HG02798 (cell line): ENCODE measurements around the gene TMTC2.
"Not testable (repeated sequence)": the region's sequence is repeated elsewhere in the genome, so short reads cannot be mapped to it uniquely, and the experiment has no call there.

Experiments
- ATAC-seq: cut with Tn5 transposase; IDR thresholded peaks from one replicate; pipeline ENCODE4 v1.9.1; 2021; ENCODE audit warnings: mild to moderate bottlenecking; ENCODE audit not compliant: unreplicated experiment, poor library complexity

The TMTC2 gene

DNA sequence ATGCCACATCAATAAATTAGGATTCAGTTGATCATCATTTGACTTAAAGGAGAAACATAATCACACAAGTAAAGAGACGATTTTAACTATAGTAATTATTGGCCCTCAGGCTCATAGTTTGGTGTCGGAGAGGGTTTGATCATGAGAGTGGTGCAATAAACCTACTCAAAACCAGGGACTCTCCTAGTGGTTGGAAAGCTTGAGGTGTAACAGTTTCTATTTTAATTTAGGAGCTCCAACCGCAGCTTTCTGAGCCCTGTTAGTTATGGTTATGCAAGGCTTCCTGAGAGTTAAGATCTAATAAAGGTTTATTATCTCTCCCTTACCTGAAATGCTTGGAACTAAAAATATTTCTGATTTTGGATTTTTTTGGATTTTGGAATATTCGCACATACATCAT, 36.4 kb downstream of the TMTC2 start:
- peak; percentile 84 for ATAC-seq

DNA sequence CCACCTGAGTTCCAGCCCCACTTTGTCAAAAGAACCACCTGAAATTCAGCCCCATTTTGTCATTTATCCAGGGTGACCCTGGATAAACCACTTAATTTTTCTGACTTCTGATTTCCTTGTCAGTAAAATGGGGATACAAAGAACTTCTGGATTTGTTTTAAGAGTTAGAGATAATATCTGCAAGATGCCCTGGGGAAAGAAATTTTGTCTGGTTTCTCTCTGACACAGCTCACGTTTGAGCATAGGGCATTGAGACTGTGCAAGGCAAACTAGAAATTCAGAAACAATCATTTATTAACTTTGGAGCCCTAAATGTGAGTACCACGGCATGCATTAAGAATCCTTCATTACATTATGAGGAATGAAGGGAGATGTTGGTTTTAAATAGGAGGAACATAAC, 37.2 kb downstream of the TMTC2 start:
- no peak for ATAC-seq

DNA sequence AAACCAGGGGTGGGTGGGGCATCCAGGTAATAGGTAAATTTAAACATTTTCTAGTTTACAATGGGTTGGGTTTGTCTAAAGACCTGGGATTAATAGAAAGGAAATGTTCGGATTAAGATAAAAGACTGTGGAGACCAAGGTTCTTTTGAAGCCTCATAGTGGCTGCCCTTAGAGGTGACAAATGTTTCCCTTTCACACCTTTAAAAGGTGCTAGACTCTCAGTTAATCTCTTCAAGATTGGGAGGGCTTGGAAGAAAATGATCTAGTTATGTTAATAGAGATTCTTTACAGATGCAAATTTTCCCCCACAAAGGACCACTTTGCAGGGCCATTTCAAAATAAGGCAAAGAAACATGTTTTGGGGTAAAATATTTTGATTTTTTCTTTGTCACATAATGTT, 39.0 kb downstream of the TMTC2 start:
- no peak for ATAC-seq

DNA sequence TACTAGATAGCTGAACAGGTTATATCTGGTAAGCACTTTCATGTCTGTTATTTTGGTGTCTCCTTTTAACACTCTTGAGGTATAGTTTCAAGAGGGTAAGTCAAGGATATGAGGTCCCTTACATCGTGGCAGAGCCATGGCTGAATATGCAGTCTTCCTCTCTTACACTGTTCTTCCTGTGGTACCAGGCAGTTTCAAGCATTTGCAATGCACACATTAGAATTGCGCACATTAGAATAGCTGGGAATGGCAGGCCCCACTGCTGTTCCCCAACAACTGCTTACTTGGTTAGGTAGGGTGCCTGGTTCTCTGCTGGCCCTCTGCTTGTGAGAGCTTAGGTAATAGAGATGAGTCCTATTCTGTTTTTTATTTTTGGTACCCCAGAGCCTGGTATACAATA, 41.2 kb downstream of the TMTC2 start:
- no peak for ATAC-seq

DNA sequence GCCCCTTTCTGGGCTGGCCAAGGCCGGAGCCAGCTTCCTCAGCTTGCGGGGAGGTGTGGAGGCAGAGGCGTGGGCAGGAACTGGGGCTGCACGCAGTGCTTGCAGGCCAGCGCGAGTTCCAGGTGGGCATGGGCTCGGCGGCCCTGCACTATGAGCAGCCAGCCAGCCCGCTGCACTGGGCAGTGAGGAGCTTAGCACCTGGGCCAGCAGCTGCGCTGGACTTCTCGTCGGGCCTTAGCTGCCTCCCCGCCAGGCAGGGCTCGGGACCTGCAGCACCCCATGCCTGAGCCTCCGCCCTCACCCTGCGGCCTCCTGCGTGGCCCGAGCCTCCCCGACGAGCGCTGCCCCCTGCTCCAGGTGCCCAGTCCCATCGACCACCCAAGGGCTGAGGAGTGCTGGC, 42.0 kb downstream of the TMTC2 start:
- ATAC-seq, result no peak

DNA sequence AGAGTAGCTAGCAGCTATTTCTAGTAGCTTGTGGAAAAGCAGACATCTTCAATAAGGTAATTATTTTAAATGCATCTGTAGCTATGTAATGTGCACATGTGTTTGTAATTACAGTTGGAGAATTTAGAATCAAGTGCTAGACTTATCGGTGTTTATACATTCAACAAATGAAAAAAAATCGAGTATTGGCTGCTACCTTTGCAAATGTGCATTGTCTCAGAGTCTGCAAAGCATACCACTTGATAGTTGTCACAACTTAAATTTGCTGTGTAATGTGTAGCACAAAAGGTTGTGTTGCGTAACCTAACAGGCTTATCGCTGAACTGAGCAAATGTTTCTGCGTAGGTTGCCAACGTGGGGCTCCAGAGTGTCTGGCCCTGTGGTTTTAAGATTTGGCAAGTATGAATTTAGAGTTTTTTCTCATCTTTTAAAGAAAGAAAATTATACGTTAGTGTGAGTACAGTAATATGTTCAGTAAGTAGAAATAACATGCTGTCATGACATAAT, 44.3 kb downstream of the TMTC2 start:
- no peak for ATAC-seq

DNA sequence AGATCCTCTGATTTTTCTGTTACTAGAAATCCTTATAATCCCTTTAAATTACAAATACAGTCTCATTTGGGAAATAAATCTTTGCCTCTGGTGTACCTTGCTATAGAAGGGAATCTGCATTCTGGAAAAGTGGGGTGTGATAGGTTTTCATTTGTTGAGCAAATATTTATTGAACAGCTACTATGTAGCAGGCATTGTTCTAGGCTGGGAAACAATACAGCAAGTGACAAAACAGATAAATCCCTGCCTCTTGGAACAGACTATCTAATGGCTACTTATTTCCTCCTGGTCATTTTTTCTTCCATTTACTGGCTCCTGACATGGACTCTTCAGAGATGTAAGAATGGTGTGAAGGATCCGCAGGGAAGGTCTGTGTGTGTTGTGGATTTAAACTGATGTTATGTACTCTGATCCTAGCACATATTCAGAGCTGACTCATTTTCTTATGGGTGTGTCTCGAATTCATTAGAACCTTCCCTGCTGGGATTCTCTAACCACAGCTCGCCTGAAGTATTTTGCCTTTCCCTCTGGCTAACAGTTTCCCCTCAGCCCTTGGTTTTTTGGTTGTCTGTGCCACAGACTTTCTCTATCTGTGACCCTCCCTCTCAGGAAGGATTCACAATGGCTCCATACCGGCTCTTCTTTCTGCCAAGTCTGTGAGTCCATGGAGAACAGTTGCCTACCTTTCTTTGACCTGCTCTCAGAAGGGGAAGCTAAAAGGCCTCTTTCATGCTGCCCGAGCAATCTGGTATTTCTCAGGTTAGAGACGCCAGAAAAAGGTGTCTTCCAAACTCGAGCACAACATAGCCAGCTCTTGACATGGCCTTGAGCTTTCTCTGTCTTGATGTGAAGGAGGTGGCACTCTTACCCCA, 53.7 kb downstream of the TMTC2 start:
- ATAC-seq, result no peak

DNA sequence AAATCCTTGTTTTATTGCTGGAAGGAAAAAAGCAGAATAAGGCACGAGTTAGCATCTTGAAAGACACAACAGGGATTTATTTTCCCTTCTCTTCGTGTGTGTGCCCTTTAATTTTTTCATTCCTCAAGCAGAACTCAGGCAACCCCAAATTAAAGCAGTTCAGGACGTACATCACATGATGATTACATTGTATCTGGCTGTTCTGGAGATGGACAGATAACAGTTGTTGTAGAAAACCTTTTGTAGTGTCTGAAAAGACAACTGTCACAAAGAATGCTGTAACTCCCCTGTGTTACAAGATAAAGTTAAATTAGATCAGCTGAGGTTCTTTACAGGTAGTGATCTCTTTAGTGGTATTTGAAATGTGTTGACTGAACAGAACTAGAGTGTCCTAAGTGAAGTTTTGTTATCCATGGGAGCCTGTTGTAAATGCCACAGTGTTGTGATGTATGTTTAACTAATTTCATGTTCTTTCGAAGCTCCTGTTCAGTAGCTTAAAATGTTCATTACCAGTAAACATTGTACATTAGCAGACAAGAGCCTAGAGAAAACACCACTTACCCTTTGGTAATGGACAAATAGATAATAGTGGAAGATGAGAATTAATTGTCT, 58.5 kb downstream of the TMTC2 start:
- no peak for ATAC-seq

DNA sequence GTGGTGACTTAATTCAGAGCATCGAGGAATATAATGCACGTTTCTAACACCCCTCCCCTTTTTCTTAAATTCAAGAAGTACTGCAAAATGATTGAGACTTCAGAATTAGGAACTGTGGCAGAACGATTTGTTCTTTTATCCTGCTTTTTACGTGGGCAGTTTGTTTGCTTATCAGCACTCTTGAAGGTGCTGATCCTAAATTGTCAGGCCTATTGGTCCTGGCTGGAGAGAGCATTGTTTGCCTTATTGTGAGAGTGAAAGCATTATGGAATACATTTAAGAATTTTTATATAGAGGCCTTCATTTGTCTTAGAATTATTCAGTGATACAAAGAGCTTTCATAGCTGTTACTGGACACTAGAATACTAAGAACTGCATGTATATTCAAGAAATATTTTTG, 59.1 kb downstream of the TMTC2 start:
- ATAC-seq, result no peak

DNA sequence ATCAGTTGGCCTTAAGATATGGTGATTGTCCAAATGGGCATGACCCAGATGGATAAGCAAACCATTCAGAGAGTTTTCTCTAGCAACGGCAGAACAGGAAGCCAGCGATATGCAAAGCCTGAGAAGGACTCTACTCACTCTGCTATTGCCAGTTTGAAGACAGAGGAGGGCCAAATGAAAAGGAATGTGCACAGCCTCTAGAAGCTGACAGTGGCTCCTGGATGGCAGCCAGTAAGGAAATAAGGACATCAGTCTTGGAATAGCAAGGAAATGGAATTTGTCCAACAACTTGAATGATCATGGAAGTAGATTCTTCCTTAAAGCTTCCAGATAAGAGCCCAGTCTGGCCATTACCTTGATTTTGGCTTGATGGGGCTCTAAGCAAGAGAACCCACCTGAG, 60.0 kb downstream of the TMTC2 start:
- no peak for ATAC-seq

DNA sequence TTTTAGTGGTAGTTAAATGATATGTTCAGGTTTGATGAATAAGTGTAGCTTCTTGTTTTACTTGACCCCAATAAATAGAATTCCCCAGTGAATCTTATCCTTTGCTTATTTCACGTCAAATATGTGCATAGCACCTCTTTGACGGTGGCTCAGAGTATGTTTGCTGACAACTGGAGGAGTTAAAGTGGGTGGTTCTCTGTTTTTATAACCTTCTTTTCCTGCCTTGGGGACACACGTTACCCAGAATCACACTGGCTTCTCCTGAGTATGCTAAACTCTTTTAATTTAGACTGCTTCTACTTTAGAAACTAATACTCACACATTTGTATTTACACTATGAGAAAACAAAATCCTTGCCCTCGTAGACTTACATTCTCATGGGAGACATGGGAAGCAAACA, 62.3 kb downstream of the TMTC2 start:
- ATAC-seq, result no peak

DNA sequence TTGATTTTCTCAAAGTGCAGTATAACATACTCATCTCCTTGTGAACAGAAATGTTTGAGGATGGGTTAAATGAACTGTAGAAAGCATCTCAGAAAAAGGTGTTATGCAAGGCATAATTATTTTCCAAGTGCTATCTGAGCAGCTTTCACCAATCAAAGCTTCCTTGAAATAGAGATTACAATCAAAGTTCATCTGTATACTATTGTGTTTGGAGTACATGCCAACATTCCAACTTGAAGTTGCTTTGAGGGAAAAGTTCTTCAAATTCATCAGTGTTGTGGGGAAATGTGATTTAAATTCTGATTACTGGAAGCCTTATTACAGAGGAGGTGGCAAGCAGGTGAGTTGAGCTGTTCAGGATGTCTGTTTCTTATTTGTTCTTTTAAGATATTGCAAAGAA, 68.2 kb downstream of the TMTC2 start:
- no peak for ATAC-seq

DNA sequence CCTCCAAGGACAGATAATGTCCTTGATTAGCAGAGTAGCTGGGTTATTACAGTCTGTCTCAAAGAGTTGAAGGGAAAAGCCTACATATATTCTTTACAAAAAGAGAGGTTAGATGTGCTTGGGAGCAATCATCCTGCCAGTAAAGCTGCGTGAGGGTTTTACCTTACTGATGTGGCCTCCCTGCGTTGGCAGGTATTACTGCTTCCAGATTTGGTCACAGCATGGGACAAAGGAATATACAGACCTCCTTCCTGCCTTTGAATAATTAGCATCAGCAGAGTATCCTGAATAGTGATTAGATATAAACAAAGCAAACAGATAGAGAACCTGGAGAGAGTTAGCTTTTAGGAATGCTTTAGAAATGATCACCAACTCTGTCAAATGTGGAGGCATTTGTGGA, 69.6 kb downstream of the TMTC2 start:
- no peak for ATAC-seq

DNA sequence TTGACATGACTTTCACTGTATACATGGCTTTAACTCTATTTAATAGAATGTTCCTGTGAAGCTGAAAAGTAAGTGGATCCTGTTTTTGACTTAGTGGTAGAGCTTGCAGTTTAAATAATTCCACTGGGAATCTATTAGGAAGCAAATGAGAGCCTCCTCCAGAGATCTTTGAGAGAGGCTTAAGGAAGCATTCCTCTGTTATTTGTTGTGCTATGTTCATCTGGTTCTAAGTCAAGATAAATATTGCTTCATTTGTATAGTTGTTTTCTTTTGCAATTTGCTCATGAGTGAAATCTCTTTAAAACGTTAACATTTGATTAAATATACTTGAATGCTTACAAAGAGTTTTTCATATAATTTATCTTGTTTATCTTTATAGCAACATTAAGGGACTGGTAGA, 70.4 kb downstream of the TMTC2 start:
- ATAC-seq, result no peak

DNA sequence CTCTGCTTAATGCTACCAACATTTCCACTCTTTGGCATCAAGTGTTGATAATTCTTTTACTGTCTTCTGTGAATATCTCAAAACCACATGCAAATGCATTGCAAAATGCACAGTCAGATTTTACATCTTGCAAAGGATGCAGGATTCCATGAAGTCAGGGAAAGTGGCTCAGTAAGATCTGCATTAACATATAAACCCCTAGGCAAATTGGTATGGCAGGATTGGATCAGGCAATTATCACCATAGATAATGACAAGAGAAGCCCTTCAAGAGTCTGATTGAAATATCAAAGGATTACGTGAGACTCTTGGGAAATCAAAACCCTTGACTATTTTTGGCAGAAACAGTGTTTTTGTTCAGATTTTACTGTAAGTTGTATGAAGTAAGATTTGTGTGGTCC, 71.0 kb downstream of the TMTC2 start:
- no peak for ATAC-seq

DNA sequence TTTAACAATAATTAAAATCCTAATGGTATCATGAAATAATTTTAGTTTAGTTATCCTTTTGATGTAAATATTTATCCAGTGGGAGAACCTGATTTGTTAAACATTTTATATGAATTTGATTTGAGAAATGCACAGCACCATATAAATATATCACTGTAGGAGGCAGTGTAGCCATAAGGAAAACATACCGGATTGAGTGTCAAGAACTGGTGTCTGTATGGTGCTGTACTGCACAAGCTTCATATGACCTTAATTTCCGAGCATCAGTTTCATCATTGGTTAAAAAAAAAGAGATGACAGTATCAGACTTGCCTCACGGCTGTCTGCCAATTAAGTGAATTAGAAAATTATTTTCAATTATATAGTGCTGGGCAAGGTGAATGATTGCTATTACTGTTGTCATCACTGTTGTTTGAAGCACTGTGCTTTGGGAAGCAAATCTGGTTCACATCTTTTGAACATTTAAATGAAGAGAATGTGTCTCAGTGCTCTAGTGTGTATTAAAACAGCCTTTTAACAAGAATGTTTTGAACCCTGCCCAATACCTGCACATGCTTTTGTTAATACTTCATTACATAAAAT, 72.1 kb downstream of the TMTC2 start:
- no peak for ATAC-seq

DNA sequence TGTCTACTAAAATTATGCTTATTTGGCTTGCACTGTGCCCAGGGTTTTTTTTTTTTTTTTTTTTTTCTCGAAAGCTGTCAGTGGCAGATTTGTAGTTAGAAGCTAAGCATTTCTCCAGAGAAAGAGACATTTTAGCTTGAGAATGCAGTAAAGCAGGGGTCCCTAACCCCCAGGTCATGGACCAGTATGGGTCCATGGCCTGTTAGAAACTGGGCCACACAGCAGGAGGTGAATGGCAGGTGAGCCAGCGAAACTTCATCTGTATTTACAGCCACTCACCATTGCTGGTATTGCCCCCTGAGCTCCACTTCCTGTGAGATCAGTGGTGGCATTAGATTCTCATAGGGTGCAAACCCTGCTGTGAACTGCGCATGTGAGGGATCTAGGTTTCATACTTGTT, 73.7 kb downstream of the TMTC2 start:
- ATAC-seq, result no peak

DNA sequence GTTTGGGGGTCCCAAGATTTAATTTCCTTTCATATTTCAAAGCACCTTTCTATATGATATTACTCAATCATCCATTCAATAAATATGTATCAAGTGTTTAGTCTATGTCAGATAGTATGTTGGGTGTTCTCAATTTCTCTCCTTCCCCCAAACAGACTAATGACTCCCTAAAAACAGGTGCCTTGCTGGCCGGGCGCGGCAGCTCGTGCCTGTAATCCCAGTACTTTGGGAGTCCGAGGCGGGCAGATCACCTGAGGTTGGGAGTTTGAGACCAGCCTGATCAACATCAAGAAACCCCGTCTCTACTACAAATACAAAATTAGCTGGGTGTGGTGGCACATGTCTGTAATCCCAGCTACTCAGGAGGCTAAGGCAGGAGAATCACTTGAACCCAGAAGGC, 78.5 kb downstream of the TMTC2 start:
- ATAC-seq, result not testable (repeated sequence)

DNA sequence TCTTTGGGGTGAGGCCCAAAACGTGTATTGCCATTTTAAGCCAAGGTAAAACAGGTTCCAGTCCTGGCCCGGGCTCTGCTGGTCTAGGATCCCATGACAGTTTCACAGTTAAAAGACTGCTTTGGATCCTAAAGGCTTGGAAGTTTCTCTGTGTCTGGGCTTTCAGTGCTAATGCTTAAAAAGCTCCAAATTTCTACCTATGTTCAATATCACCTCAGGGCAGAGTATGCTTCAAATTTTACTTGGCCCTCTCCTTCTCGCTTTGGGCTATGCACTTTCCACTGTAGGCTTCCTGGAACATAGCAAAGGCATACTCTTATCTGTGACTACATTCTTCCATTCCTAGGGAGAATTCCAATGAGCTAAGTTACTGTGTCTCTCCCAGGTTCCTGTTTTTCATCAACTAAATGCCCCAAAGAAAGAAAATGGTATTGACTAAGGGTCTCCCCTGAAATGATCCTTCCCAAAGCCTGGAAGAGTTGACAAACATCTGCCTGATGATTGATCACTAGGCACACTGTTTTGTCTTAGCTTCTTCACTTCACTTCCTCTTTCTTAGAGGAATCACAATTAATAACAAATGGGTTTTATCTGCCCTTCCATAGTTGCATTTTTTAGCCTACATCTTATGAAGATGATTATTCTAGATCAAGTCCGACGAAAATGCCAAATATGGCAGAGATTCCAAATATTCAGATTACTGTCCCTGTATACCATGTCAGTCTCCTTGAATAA, 79.4 kb downstream of the TMTC2 start:
- no peak for ATAC-seq

DNA sequence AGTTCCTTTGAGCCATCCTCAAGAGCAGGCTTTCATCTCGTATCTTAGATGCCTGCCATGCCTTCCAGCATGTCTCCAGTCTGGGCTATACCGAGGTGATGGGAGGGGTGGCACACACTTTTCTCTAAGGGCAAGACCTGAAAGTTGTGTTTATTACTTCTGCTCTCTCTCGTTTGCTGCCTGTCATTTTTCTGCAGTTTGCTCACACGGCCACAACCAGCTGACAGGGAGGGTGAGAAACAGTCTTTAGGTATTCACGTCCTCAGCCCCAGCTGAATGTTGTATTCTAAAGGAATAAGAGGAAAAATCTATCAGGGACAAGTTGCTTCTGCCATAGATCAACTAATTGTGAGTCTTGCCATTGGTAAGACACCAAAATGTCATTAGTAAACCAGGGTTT, 88.0 kb downstream of the TMTC2 start:
- ATAC-seq, result no peak

DNA sequence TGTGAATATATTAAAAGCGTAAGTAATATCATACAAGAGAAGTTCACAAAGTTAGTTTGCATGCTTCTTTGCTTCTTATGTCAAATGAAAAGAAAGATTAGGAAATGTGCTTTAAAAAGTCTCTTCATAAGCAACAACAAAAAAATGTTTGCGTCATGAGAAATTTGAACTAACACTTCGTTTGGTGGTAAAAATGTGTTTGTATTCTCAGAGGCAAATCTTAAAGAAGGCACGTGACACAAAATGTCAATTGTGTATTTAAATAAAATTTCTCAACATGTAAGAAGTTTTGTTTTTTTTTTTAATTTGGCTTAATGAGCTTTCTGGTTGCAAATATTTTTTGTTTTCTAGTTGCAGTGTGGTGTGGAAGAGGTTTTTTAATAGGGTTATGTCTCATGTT, 93.8 kb downstream of the TMTC2 start:
- no peak for ATAC-seq
